HG03045 (cell line): ENCODE measurements around the gene GTF3C4.
"Not testable (repeated sequence)": the region's sequence is repeated elsewhere in the genome, so short reads cannot be mapped to it uniquely, and the experiment has no call there.

ENCODE experiments used
- ATAC-seq: cut with Tn5 transposase; IDR thresholded peaks from one replicate; pipeline ENCODE4 v1.9.1; 2021; ENCODE audit warnings: mild to moderate bottlenecking, moderate library complexity; ENCODE audit not compliant: unreplicated experiment

GTF3C4 gene

GRCh38 chr9:132694144-132694543, 23.9 kb downstream of the GTF3C4 start:
- ATAC-seq, result no peak

- ATAC-seq, result no peak
Observed at GRCh38 chr9:132697230-132697629, 27.0 kb downstream of the GTF3C4 start.

- ATAC-seq, result no peak
Observed at GRCh38 chr9:132698989-132699388, 28.7 kb downstream of the GTF3C4 start.

- no peak for ATAC-seq
Observed at GRCh38 chr9:132699956-132700355, 29.7 kb downstream of the GTF3C4 start.

- no peak for ATAC-seq
Observed at GRCh38 chr9:132702254-132702653, 32.0 kb downstream of the GTF3C4 start.

GRCh38 chr9:132703336-132703735, 33.1 kb downstream of the GTF3C4 start:
- ATAC-seq, result no peak

- ATAC-seq, result no peak
Observed at GRCh38 chr9:132708239-132708638, 38.0 kb downstream of the GTF3C4 start.

GRCh38 chr9:132708769-132709430, 38.6 kb downstream of the GTF3C4 start:
- ATAC-seq, result no peak

- ATAC-seq, result no peak
Observed at GRCh38 chr9:132710333-132710732, 40.1 kb downstream of the GTF3C4 start.

GRCh38 chr9:132711152-132711551, 40.9 kb downstream of the GTF3C4 start:
- not testable (repeated sequence) for ATAC-seq

- no peak for ATAC-seq
Observed at GRCh38 chr9:132711846-132712245, 41.6 kb downstream of the GTF3C4 start.

GRCh38 chr9:132712753-132713152, 42.5 kb downstream of the GTF3C4 start:
- ATAC-seq, result no peak

- ATAC-seq, result no peak
Observed at GRCh38 chr9:132716007-132716406, 45.7 kb downstream of the GTF3C4 start.

- ATAC-seq, result no peak
Observed at GRCh38 chr9:132717326-132717945, 47.2 kb downstream of the GTF3C4 start.

GRCh38 chr9:132718381-132718928, 48.2 kb downstream of the GTF3C4 start:
- ATAC-seq, result not testable (repeated sequence)

GRCh38 chr9:132721661-132722060, 51.4 kb downstream of the GTF3C4 start:
- ATAC-seq, result no peak

- no peak for ATAC-seq
Observed at GRCh38 chr9:132722564-132723065, 52.4 kb downstream of the GTF3C4 start.

GRCh38 chr9:132723809-132724208, 53.5 kb downstream of the GTF3C4 start:
- no peak for ATAC-seq

GRCh38 chr9:132725306-132725705, 55.0 kb downstream of the GTF3C4 start:
- ATAC-seq, result no peak

GRCh38 chr9:132726576-132727130, 56.4 kb downstream of the GTF3C4 start:
- no peak for ATAC-seq

- ATAC-seq, result no peak
Observed at GRCh38 chr9:132728071-132728470, 57.8 kb downstream of the GTF3C4 start.

- ATAC-seq, result no peak
Observed at GRCh38 chr9:132728497-132728896, 58.2 kb downstream of the GTF3C4 start.
